Gastrocnemius medialis (tissue), 4 donors: ENCODE results near the gene PRUNE2. TPM values are rescaled to one million over a fixed set of nuclear protein-coding genes. Genes with fewer than 3 reads are reported as not detected.

Experiments
- ATAC-seq, 2 donors: fragments of 150-250 bp; one replicate each; pipeline ENCODE4 v1.9.1; 2016
- DNase-seq, 2 donors: peaks; one replicate each; pipeline ENCODE4 v3.0.0-alpha.2; 2019
- H3K27ac ChIP-seq, 4 donors: fragments of 200-600 bp; sonication (generic); 1 replicate in 1 of 4; 2 replicates in 3 of 4; pipeline ENCODE4 v1.5.1; 2016 to 2018; ENCODE audit warnings: mild to moderate bottlenecking in 2 of 4, moderate library complexity in 1 of 4
- H3K27me3 ChIP-seq, 3 donors: fragments of 200-600 bp; sonication (generic) in 2 of 3; 1 replicate in 1 of 3; 2 replicates in 2 of 3; pipeline versions ENCODE4 v1.5.1 to v1.6.0; 2016 to 2019; ENCODE audit warnings: mild to moderate bottlenecking in 1 of 3, moderate library complexity in 1 of 3
- H3K36me3 ChIP-seq, 2 donors: fragments of 200-600 bp; sonication (generic) in 1 of 2; one replicate each; pipeline ENCODE4 v1.5.1; 2017 to 2018
- H3K4me1 ChIP-seq, 2 donors: fragments of 200-600 bp; sonication (generic) in 1 of 2; one replicate each; pipeline ENCODE4 v1.5.1; 2016 to 2017; ENCODE audit warnings: mild to moderate bottlenecking in 2 of 2
- H3K4me3 ChIP-seq, 4 donors: fragments of 200-600 bp; sonication (generic) in 3 of 4; 1 replicate in 1 of 4; 2 replicates in 3 of 4; pipeline ENCODE4 v1.5.1; 2016 to 2019; ENCODE audit warnings: mild to moderate bottlenecking in 2 of 4
- H3K9me3 ChIP-seq, 3 donors: fragments of 200-600 bp; sonication (generic) in 2 of 3; 1 replicate in 1 of 3; 2 replicates in 2 of 3; pipeline ENCODE4 v1.5.1; 2016 to 2019
- CTCF ChIP-seq, 5 experiments: fragments of 450-650 bp in 3 of 5; fragments of 200-600 bp in 2 of 5; sonication (generic) in 2 of 5; IDR thresholded peaks in 4 of 5; conservative IDR thresholded peaks in 1 of 5; 1 replicate in 4 of 5; 2 replicates in 1 of 5; pipeline ENCODE4 v1.5.1; 2016 to 2019; ENCODE audit warnings: antibody characterized with exemption in 5 of 5, mild to moderate bottlenecking in 3 of 5, moderate library complexity in 3 of 5
- POLR2A ChIP-seq, 2 donors: fragments of 450-650 bp; IDR thresholded peaks; one replicate each; pipeline ENCODE4 v1.6.1; 2017; ENCODE audit warnings: antibody characterized with exemption in 2 of 2, mild to moderate bottlenecking in 2 of 2, moderate library complexity in 2 of 2
- in situ Hi-C, 4 donors: fragments of 200-750 bp; cut with MboI; loops; one replicate each; pipeline versions ENCODE4 v1.15.0 to v1.8.0; 2017; ENCODE audit warnings: low sequenced_read_pairs in 4 of 4
- intact Hi-C: fragments of 100-400 bp; cut with DNase I; formaldehyde crosslinking; loops from one replicate; pipeline ENCODE4 v1.15.1; 2023; ENCODE audit warnings: low total_unique reads
- total RNA-seq, 4 donors: library from RNA; depleted of rRNA; stranded (reverse); fragments of >200 nt; gene quantifications; one replicate each; pipeline versions ENCODE4 v1.1.0 to v1.2.3, GENCODE V29; 2016

PRUNE2 gene
- total RNA-seq, 4 donors from 2014 or later, result 1.6 to 43.5 (median 11.0) TPM

- Histone ChIP-seq H3K9me3 (no peaks in the 10 kb centered on the region), H3K4me1 (no peaks in the 10 kb centered on the region), H3K4me3 (no peak overlapping the region), H3K36me3 (no peaks in the 10 kb centered on the region), H3K27ac (no peak overlapping the region), H3K27me3 (no peaks in the 10 kb centered on the region)
- intact Hi-C loops (no loop called here), in situ Hi-C loops (no loop called here)
- ATAC-seq (no peak), DNase-seq (no peak)
- TF ChIP-seq POLR2A (IDR thresholded peaks at IDR 0.05), result no peak
- no peak for TF ChIP-seq CTCF (IDR thresholded peaks at IDR 0.05 in 4 of 5, conservative IDR thresholded peaks at IDR 0.05 in 1 of 5)
Observed at GRCh38 chr9:76761448-76761847, 144.5 kb downstream of the PRUNE2 start.

- Histone ChIP-seq H3K36me3 (no peaks in the 10 kb centered on the region), H3K4me1 (no peaks in the 10 kb centered on the region), H3K27me3 (no peaks in the 10 kb centered on the region), H3K27ac (no peak overlapping the region), H3K4me3 (no peak overlapping the region), H3K9me3 (no peaks in the 10 kb centered on the region)
- in situ Hi-C loops (no loop called here), intact Hi-C loops (no loop called here)
- ATAC-seq (no peak), DNase-seq (no peak)
- TF ChIP-seq POLR2A (IDR thresholded peaks at IDR 0.05) (no peak), CTCF (IDR thresholded peaks at IDR 0.05 in 4 of 5, conservative IDR thresholded peaks at IDR 0.05 in 1 of 5) (no peak)
Observed at GRCh38 chr9:76759732-76760131, 146.2 kb downstream of the PRUNE2 start.

GRCh38 chr9:76758476-76758875, 147.4 kb downstream of the PRUNE2 start:
- TF ChIP-seq POLR2A (IDR thresholded peaks at IDR 0.05), result no peak
- no peak for TF ChIP-seq CTCF (IDR thresholded peaks at IDR 0.05 in 4 of 5, conservative IDR thresholded peaks at IDR 0.05 in 1 of 5)
- intact Hi-C loops (no loop called here), in situ Hi-C loops (no loop called here)
- Histone ChIP-seq H3K4me1 (no peaks in the 10 kb centered on the region), H3K4me3 (no peak overlapping the region), H3K9me3 (no peaks in the 10 kb centered on the region), H3K27me3 (no peaks in the 10 kb centered on the region), H3K27ac (no peak overlapping the region), H3K36me3 (no peaks in the 10 kb centered on the region)
- no peak for ATAC-seq
- no peak for DNase-seq

- Histone ChIP-seq H3K36me3 (no peaks in the 10 kb centered on the region), H3K27ac (no peak overlapping the region), H3K9me3 (no peaks in the 10 kb centered on the region), H3K4me1 (no peaks in the 10 kb centered on the region), H3K27me3 (no peaks in the 10 kb centered on the region), H3K4me3 (no peak overlapping the region)
- DNase-seq, result no peak
- intact Hi-C loops (no loop called here), in situ Hi-C loops (no loop called here)
- TF ChIP-seq CTCF (IDR thresholded peaks at IDR 0.05 in 4 of 5, conservative IDR thresholded peaks at IDR 0.05 in 1 of 5), result no peak
- no peak for TF ChIP-seq POLR2A (IDR thresholded peaks at IDR 0.05)
- no peak for ATAC-seq
Observed at GRCh38 chr9:76756941-76757673, 148.8 kb downstream of the PRUNE2 start.

DNA sequence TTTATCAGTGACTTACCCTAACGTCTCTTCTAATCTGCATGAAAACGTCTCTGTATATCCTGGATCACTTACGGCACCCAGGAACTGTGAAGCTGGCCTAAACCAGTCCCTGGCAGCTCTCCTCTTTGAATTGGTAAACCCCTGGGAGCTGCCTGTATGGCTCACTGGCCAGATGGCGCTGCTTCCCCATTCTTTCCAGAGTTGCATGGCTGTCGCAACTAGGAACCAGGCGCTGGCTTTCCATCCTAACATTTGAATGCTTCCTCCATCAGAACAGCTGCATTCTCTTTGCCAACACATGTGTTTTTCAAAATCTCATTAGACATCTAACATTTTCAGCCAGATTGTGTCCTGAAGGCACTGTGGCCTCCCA, 149.7 kb downstream of the PRUNE2 start:
- H3K4me1 ChIP-seq, result no peaks in the 10 kb centered on the region
- no peaks in the 10 kb centered on the region for H3K9me3 ChIP-seq
- H3K36me3 ChIP-seq, result no peaks in the 10 kb centered on the region
- no peak for ATAC-seq
- TF ChIP-seq CTCF (IDR thresholded peaks at IDR 0.05 in 4 of 5, conservative IDR thresholded peaks at IDR 0.05 in 1 of 5) (no peak), POLR2A (IDR thresholded peaks at IDR 0.05) (no peak)
- in situ Hi-C loops (no loop called here), intact Hi-C loops (no loop called here)
- H3K27ac ChIP-seq, result no peak overlapping the region
- no peak overlapping the region for H3K4me3 ChIP-seq
- no peaks in the 10 kb centered on the region for H3K27me3 ChIP-seq
- peak; percentile 6 to 24 for DNase-seq
